ENCODE measurements around the gene ADAMTS13.

DNA sequence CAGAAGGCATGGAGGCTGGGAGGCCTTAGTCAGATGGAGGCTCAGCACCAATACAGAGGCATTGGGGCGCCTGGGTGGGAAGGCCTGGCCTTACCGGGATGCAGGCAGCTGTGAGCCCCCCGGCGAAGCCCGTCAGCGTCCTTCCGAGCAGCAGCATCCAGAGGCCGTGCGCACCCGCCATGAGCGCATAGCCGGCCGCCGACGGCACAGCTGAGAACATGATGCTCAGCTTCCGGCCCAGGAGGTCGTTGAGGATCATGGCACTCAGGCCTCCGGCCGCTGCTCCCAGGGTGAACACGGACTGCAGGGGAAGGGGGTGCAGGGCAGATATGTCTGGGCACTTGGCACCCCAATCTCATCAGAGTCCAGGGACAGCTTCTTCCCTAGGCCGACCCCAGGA is 54.8 kb downstream of the ADAMTS13 start:
- no peak for TF ChIP-seq POLR2A (IDR thresholded peaks at IDR 0.05)
- TF ChIP-seq, protein P1, sequence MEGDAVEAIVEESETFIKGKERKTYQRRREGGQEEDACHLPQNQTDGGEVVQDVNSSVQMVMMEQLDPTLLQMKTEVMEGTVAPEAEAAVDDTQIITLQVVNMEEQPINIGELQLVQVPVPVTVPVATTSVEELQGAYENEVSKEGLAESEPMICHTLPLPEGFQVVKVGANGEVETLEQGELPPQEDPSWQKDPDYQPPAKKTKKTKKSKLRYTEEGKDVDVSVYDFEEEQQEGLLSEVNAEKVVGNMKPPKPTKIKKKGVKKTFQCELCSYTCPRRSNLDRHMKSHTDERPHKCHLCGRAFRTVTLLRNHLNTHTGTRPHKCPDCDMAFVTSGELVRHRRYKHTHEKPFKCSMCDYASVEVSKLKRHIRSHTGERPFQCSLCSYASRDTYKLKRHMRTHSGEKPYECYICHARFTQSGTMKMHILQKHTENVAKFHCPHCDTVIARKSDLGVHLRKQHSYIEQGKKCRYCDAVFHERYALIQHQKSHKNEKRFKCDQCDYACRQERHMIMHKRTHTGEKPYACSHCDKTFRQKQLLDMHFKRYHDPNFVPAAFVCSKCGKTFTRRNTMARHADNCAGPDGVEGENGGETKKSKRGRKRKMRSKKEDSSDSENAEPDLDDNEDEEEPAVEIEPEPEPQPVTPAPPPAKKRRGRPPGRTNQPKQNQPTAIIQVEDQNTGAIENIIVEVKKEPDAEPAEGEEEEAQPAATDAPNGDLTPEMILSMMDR (IDR thresholded peaks at IDR 0.05) = no peak
- no peak for TF ChIP-seq POLR2AphosphoS5 (IDR thresholded peaks at IDR 0.05)

All from gastroesophageal sphincter (tissue), 3 donors.